Subcutaneous abdominal adipose tissue (tissue), 5 donors: ENCODE results near the gene RASAL2.

Experiments
- H3K27ac ChIP-seq: one replicate; pipeline ENCODE4 v1.7.0; 2013; ENCODE audit warnings: low read depth, mild to moderate bottlenecking, inconsistent platforms, low read length, moderate library complexity
- H3K27me3 ChIP-seq, 5 donors: one replicate each; pipeline ENCODE4 v1.7.0; 2013; ENCODE audit warnings: low read length in 5 of 5, inconsistent platforms in 1 of 5; ENCODE audit not compliant: control insufficient read depth in 5 of 5, insufficient read depth in 4 of 5
- H3K36me3 ChIP-seq, 5 donors: one replicate each; pipeline ENCODE4 v1.7.0; 2013; ENCODE audit warnings: low read length in 5 of 5; ENCODE audit not compliant: control insufficient read depth in 5 of 5, insufficient read depth in 5 of 5
- H3K4me1 ChIP-seq, 5 donors: one replicate each; pipeline ENCODE4 v1.7.0; 2013; ENCODE audit warnings: low read length in 5 of 5, mild to moderate bottlenecking in 3 of 5, moderate library complexity in 1 of 5; ENCODE audit not compliant: control insufficient read depth in 5 of 5, insufficient read depth in 5 of 5
- H3K4me3 ChIP-seq, 5 donors: one replicate each; pipeline ENCODE4 v1.7.0; 2013; ENCODE audit warnings: low read length in 5 of 5, low read depth in 1 of 5
- H3K9ac ChIP-seq, 5 donors: one replicate each; pipeline ENCODE4 v1.7.0; 2013; ENCODE audit warnings: low read length in 5 of 5, mild to moderate bottlenecking in 4 of 5, moderate library complexity in 3 of 5
- H3K9me3 ChIP-seq, 5 donors: one replicate each; pipeline ENCODE4 v1.7.0; 2013; ENCODE audit warnings: low read length in 5 of 5; ENCODE audit not compliant: control insufficient read depth in 5 of 5
- donor health status: healthy.
- donor health status: healthy.
- donor health status: healthy.
- donor health status: healthy.
- donor health status: healthy.

RASAL2 gene

GRCh38 chr1:178354816-178355215, 260.9 kb downstream of the RASAL2 start:
- Histone ChIP-seq H3K4me3 (no peak overlapping the region), H3K9me3 (peaks cover 0 to 7% (median 0%) of the 10 kb centered on the region in 5 donors), H3K9ac (no peak overlapping the region), H3K27ac (no peak overlapping the region), H3K36me3 (no peaks in the 10 kb centered on the region), H3K27me3 (no peaks in the 10 kb centered on the region), H3K4me1 (no peaks in the 10 kb centered on the region)

GRCh38 chr1:178356299-178356698, 262.4 kb downstream of the RASAL2 start:
- no peaks in the 10 kb centered on the region for H3K36me3 ChIP-seq
- H3K27me3 ChIP-seq = no peaks in the 10 kb centered on the region
- no peak overlapping the region for H3K4me3 ChIP-seq
- H3K9ac ChIP-seq = no peak overlapping the region
- no peaks in the 10 kb centered on the region for H3K4me1 ChIP-seq
- no peak overlapping the region for H3K27ac ChIP-seq
- peaks cover 0 to 7% (median 0%) of the 10 kb centered on the region in 5 donors for H3K9me3 ChIP-seq

DNA sequence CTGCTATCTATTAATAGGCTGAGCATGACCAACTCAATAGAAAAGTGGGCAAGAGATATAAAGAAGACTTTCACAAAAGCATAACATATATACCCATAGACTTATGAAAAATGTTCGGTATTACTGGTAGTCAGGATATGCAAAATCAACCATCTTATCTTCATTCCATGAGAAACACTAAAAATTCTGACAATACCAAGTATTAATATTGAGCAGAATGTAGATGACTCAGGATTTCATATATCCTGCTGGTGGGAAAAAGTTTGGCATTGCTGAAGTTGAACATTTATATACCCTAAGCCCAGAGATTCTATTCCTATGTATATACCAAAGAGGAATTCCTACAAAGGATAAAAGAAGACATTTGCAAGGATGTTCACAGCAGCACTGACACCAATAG, 264.6 kb downstream of the RASAL2 start:
- Histone ChIP-seq H3K4me3 (no peak overlapping the region), H3K36me3 (no peaks in the 10 kb centered on the region), H3K9ac (no peak overlapping the region), H3K27me3 (no peaks in the 10 kb centered on the region), H3K9me3 (no peaks in the 10 kb centered on the region), H3K4me1 (no peaks in the 10 kb centered on the region), H3K27ac (no peak overlapping the region)

GRCh38 chr1:178360421-178360820, 266.5 kb downstream of the RASAL2 start:
- H3K27ac ChIP-seq = no peak overlapping the region

DNA sequence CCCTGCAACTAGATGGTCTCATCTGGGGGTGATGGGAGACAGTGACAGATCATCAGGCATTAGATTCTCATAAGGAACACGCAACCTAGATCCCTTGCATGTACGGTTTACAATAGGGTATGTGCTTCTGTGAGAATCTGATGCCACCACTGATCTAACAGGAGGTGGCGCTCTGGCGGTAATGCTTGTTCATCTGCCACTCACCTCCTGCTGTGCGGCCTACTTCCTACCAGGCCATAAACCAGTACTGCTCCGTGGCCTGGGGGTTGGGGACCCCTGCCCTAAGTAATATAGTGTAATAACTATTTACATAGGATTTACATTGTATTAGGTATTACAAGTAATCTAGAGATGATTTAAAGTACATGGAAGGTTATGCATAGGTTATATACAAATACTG, 267.9 kb downstream of the RASAL2 start:
- Histone ChIP-seq H3K36me3 (no peaks in the 10 kb centered on the region), H3K9me3 (no peaks in the 10 kb centered on the region), H3K27me3 (no peaks in the 10 kb centered on the region), H3K9ac (no peak overlapping the region), H3K4me1 (no peaks in the 10 kb centered on the region), H3K4me3 (no peak overlapping the region), H3K27ac (no peak overlapping the region)

More at GRCh38 chr1:178360421-178360820, 266.5 kb downstream of the RASAL2 start:
- H3K36me3 ChIP-seq = no peaks in the 10 kb centered on the region
- H3K4me3 ChIP-seq = no peak overlapping the region
- no peaks in the 10 kb centered on the region for H3K9me3 ChIP-seq
- H3K9ac ChIP-seq = no peak overlapping the region
- H3K27me3 ChIP-seq = no peaks in the 10 kb centered on the region
- H3K4me1 ChIP-seq = no peaks in the 10 kb centered on the region

DNA sequence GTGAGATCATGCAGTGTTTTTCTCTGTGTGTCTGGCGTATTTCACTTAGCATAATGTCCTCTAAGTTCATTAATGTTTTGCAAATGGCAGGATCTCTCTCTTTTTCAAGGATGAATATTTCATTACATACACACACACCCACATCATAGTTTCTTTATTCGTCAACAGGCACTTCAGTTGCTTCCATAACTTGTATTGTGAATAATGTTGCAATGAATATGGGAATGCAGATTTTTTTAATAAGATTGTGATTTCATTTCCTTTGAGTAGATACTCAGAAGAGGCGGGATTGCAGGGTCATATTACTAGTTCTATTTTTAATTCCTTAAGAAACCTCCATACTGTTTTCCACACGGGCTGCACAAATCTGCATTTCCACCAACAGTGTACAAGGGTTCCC, 268.8 kb downstream of the RASAL2 start:
- no peak overlapping the region for H3K27ac ChIP-seq
- H3K9ac ChIP-seq = no peak overlapping the region
- no peaks in the 10 kb centered on the region for H3K36me3 ChIP-seq
- no peaks in the 10 kb centered on the region for H3K27me3 ChIP-seq
- H3K4me3 ChIP-seq = no peak overlapping the region
- no peaks in the 10 kb centered on the region for H3K4me1 ChIP-seq
- no peaks in the 10 kb centered on the region for H3K9me3 ChIP-seq

- Histone ChIP-seq H3K9ac (no peak overlapping the region), H3K9me3 (no peaks in the 10 kb centered on the region), H3K27ac (no peak overlapping the region), H3K4me1 (no peaks in the 10 kb centered on the region), H3K27me3 (no peaks in the 10 kb centered on the region), H3K4me3 (no peak overlapping the region), H3K36me3 (no peaks in the 10 kb centered on the region)
Measured at GRCh38 chr1:178364782-178365181, 270.9 kb downstream of the RASAL2 start.

- Histone ChIP-seq H3K27me3 (no peaks in the 10 kb centered on the region), H3K9ac (no peak overlapping the region), H3K36me3 (no peaks in the 10 kb centered on the region), H3K27ac (no peak overlapping the region), H3K4me1 (peaks cover 0 to 13% (median 10%) of the 10 kb centered on the region in 5 donors), H3K9me3 (no peaks in the 10 kb centered on the region), H3K4me3 (no peak overlapping the region)
Measured at GRCh38 chr1:178367151-178367550, 273.2 kb downstream of the RASAL2 start.

DNA sequence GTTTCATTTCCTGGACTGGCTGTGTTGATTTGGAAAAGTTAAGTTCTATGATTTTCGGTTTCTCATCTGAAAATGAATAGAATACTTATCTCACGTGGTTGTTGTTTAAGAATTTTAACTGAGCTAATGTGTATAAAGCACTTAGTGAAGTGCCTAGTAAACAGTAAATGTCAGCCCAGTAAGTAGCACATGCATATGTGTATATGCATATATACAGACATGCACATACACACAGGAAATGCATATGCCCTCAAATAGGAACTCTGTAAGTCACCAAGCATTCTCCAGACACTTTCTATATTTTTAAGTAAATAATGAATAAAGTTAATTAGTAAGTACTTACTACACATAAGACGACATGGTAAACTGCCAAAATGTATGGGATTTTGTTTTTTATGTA, 274.3 kb downstream of the RASAL2 start:
- Histone ChIP-seq H3K9me3 (no peaks in the 10 kb centered on the region), H3K36me3 (no peaks in the 10 kb centered on the region), H3K27me3 (no peaks in the 10 kb centered on the region), H3K9ac (no peak overlapping the region), H3K4me1 (peaks cover 0 to 17% (median 13%) of the 10 kb centered on the region in 5 donors), H3K27ac (no peak overlapping the region), H3K4me3 (no peak overlapping the region)

- no peaks in the 10 kb centered on the region for H3K36me3 ChIP-seq
- H3K4me1 ChIP-seq = peaks cover 0 to 17% (median 15%) of the 10 kb centered on the region in 5 donors
- H3K27ac ChIP-seq = no peak overlapping the region
- H3K4me3 ChIP-seq = peak overlapping the region; percentile 23 to 55 (median 49)
- no peaks in the 10 kb centered on the region for H3K9me3 ChIP-seq
- H3K27me3 ChIP-seq = no peaks in the 10 kb centered on the region
- H3K9ac ChIP-seq = peak overlapping the region in 2 of 5 donors; percentile 28 to 44
Measured at GRCh38 chr1:178371235-178371634, 277.3 kb downstream of the RASAL2 start.

DNA sequence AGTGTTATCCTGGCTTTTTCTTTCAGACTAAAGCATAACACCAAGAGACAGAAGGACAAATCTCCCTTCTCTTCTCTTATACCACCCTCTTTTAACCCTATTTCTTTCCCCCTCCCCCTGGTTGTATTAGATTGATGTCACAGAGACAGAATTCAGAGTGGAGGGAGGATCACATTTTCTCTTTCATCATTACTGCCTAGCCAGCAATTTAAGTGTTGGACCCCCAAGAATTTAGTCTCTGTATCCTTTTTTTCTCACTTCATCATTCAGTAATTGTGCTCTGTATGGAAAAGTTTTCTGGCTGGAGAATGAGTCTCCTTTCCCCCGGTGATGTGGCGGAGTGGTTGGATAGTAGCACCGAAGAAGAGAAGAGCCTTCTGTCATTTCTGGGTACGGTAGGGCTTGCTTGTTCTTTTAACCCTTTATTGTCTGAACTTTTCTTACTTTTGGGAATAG, 278.1 kb downstream of the RASAL2 start:
- peak overlapping the region in 3 of 5 donors; percentile 10 to 44 (median 28) for H3K9ac ChIP-seq
- peaks cover 0 to 17% (median 15%) of the 10 kb centered on the region in 5 donors for H3K4me1 ChIP-seq
- no peaks in the 10 kb centered on the region for H3K27me3 ChIP-seq
- H3K36me3 ChIP-seq = no peaks in the 10 kb centered on the region
- no peak overlapping the region for H3K27ac ChIP-seq
- H3K4me3 ChIP-seq = peak overlapping the region in 4 of 5 donors; percentile 43 to 55 (median 52)
- no peaks in the 10 kb centered on the region for H3K9me3 ChIP-seq
